NCI-H460 (cell line): ENCODE measurements around the gene SHANK1. TPM values are rescaled to one million over a fixed set of nuclear protein-coding genes. Genes with fewer than 3 reads are reported as not detected.
"Not testable (repeated sequence)": the region's sequence is repeated elsewhere in the genome, so short reads cannot be mapped to it uniquely, and the experiment has no call there.

Experiments used
- DNase-seq: peaks from one replicate; pipeline ENCODE4 v3.0.0-alpha.2; 2016; ENCODE audit warnings: low read depth; ENCODE audit errors: extremely low read depth
- polyA plus RNA-seq: library from polyadenylated mRNA; depleted of rRNA; stranded (reverse); fragments of >200 nt; gene quantifications from 2 replicates; pipeline ENCODE4 v1.2.3, GENCODE V29; 2014; cell fraction: nucleus; rRNA removed
- total RNA-seq: library from RNA; depleted of rRNA; stranded (reverse); fragments of >200 nt; shearing (Covaris generic); gene quantifications from 2 replicates; pipeline ENCODE4 v1.2.3, GENCODE V29; 2014; rRNA removed

SHANK1 gene
- total RNA-seq, result 0.12 and 0.15 TPM in 2 replicates
- 0.37 and 7.8 TPM in 2 replicates for polyA plus RNA-seq

DNA sequence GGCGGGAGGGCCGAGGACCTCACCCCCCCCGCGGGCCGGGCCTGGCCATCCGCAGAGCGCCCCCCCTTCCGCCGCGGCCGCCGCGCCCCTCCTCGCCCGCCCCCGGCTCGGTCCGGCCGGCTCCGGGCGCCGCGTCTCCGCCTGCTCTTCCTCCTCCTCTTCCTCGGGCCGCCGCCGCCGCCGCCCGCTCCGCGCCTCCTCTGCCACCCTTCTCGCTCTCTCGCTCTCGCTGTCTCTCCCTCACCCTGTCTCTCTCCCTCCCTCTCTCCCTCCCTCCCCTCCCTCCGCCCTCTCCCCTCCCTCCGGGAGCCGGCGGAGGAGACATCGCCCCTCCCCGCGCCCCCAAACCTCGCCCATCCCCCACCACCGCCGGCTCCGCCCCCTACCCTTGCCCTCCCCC, at the start of gene SHANK1:
Gene SHANK1, minus strand, starts transcription at position 237 of the 400 bp plus-strand sequence. CDS start 2,883 bp downstream, outside the sequence.
- DNase-seq, result no peak

DNA sequence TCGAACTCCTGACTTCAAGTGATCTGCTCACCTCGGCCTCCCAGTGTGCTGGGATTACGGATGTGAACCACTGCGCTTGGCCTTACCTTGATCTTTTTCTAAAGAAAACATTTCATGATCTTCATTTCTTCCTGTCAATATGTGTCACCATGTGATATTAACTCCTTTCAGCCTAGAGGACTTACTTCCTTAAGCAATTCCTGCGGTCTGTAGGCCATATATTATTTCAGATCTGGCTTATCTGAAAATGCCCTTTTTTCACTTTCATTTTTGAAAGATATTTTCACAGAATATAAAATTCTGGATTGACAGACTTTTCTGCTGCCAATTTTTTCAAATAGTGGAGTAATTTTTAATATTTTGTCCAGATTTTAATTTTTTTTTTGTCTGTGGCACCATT, 48.7 kb upstream of the SHANK1 start:
- DNase-seq, result no peak

DNA sequence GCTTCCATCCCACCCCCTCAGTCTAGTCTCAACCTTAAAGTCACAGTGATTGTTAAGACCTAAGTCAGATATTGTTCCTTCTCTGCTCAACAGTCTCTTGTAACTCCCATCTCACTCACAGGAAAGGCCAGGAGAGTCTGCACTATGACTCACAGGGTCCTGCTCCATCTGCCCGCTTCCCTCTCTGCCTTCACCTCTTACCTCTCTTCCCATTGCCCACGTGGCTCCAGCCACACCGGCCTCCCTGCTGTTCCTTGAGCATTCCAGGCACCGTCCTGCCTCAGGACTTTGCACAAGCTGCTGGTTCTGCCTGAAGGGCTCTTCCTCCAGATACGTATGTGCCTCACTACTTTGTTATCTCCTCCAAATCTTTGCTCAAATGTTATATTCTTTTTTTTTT, 47.7 kb upstream of the SHANK1 start:
- not testable (repeated sequence) for DNase-seq

DNA sequence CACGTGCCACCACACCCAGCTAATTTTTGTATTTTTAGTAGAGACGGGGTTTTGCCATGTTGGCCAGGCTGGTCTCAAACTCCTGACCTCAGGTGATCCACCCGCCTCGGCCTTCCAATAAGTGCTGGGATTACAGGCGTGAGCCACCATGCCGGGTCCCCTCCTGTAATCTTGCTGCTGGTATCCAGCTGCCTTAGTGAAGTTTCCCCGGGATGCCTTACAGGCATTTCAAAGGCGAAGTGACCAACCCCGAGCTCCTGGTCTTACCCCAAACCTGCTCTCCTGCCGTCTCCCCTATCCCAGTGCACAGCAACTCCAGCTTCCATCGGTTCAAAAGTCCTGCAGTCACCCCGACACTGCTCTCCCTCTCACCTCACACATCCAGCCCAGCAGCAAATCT, 47.1 kb upstream of the SHANK1 start:
- DNase-seq, result not testable (repeated sequence)

DNA sequence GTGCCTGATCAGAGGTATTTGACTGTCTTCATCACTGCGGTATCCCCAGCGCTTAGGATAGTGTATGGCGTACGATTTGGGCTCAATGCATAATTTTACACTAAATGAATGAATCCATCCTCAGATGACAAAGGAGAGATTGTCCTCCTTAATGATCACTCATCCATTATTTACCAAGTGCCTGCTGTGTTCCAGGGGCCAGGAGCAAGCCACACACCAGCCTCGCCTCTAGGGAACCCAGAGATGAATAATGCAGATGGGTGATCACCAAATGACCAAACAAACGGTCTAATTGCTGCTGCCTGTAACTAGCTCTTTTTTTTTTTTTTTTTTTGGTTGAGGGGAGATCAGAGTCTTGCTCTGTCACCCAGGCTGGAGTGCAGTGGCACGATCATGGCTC, 44.8 kb upstream of the SHANK1 start:
- DNase-seq, result no peak

DNA sequence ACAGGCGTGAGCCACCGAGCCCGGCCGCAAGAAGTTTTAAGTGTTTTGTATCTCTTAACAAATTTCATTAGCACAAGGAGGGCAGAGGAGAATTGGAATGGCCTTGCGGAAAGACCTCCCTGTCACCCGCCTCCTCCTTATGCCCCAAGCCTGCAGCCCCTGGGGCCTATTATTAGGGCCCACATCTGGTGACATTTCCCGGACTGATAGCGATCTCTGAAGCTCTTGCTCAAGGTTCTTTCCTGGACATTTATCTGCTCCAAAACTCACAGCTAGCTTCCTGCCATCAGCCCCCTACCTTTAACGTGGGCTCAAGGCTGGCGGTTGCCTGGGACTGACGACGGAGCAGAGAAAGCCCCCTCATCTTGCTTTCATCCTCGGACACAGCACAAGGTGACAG, 43.9 kb upstream of the SHANK1 start:
- DNase-seq, result not testable (repeated sequence)

DNA sequence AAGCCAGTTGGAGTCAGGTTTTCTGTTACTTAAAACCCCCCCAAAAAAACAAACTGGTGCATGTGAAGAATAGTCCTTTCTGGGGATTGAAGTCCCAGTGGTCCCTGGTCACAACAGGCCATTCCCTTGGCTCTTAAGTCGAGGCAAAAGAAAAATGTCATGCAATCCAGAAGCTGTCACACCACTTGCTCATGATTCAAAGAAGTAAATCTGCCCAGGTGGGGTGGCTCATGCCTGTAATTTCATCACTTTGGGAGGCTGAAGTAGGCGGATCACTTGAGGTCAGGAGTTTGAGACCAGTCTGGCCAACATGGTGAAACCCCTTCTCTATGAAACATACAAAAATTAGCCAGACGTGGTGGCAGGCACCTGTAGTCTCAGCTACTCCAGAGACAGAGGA, 41.9 kb upstream of the SHANK1 start:
- not testable (repeated sequence) for DNase-seq

DNA sequence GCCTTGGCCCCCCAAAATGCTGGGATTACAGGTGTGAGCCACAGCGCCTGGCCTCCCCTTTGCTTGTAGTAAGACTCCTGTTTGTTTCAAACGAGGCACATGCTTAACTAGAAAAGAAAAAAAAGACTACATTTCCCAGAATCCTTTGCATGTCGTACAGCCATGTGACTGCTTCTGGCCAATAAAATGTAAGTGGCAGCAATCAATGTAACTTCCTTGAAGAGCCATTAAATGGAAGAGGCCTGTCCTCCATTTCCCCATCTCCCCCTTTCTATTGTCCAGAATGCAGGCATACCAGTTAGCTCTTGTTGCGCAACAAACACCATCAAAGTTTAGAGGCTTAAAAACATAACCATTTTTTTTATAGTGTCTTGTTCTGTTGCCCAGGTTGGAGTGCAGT, 40.3 kb upstream of the SHANK1 start:
- no peak for DNase-seq

DNA sequence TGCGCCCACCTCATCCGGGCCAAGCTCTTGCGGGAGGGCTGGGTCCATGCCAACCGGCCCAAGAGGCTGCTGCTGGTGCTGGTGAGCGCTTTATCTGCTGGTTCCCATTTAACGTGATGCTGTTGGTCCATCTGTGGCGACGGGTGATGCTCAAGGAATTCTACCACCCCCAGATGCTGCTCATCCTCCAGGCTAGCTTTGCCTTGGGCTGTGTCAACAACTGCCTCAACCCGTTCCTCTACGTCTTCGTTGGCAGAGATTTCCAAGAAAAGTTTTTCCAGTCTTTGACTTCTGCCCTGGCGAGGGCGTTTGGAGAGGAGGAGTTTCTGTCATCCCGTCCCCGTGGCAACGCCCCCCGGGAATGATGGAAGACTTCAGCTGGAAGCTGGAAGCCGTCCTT, 39.5 kb upstream of the SHANK1 start:
- DNase-seq, result not testable (repeated sequence)

DNA sequence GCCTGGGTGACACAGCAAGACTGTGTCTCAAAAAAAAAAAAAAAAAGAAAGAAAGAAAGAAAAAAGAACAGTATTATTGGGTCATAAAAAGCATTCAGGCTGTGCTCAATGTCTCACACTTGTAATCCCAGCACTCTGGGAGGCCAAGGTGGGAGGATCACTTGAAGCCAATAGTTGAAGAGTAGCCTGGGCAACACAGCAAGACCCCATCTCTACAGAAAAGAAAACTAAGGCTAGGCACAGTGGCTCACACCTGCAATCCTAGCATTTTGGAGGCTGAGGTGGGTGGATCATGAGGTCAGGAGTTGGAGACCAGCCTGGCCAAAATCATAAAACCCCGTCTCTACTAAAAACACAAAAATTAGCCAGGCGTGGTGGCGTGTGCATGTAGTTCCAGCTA, 38.0 kb upstream of the SHANK1 start:
- DNase-seq, result not testable (repeated sequence)

DNA sequence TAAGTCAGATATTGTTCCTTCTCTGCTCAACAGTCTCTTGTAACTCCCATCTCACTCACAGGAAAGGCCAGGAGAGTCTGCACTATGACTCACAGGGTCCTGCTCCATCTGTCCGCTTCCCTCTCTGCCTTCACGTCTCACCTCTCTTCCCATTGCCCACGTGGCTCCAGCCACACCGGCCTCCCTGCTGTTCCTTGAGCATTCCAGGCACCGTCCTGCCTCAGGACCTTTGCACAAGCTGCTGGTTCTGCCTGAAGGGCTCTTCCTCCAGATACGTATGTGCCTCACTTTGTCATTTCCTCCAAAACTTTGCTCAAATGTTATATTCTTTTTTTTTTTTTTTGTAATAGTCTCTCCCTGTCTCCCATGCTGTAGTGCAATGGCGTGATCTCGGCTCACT, 36.6 kb upstream of the SHANK1 start:
- DNase-seq, result not testable (repeated sequence)

DNA sequence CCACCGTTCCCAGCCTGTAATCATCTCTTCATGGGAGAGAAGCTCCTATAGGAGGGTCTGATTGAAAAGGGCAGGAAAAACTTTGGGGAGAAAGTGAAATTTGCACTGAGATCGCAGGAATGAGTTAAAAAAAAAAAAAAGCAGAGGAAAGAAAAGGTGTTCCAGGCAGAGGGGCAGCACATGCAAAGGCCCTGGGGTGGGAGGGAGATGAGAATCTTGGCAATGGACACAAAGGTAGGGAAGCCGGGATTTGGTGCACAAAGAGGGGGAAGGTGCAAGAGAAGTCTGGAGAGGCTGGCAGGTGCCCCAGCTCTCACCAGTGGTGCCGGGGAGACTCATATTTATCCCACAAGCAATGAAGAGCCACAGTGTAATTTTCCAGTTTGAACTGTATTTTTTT, 34.3 kb upstream of the SHANK1 start:
- DNase-seq, result no peak

DNA sequence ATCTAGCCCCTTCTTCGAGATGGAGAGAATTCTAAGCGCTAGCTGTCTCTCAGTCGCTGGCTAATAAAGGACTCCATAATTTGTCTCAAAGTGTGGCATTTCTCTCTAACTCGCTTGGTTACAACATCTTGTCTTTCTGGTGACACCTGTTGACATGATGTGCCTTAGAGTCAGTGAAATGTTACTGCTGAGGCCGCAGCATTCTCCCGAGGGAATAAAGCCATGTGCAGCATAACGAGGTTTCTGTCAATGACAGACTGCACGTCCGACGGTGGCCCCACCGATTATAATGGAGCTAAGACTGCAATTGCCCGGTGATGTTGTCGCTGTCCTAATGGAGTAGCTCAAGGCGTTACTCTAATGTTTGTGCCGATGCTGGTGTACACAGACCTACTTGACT, 30.4 kb upstream of the SHANK1 start:
- no peak for DNase-seq

DNA sequence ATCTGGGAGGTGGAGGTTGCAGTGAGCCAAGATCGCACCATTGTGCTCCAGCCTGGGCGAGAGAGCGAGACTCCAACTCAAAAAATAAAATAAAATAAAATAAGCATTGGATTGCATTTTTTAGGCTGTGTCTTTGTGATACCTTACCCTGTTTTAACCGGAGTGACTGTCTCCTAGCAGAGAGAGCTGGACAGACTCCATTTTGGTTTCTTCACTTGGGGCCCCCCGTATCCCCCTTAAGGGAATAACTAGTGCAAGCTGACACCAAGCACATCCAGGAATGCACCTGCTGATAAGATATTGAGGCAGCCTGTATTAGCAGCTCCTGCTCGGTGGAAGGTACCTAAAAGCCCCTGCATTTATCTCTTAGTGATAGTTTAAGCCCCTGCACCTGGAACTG, 29.9 kb upstream of the SHANK1 start:
- DNase-seq, result no peak

DNA sequence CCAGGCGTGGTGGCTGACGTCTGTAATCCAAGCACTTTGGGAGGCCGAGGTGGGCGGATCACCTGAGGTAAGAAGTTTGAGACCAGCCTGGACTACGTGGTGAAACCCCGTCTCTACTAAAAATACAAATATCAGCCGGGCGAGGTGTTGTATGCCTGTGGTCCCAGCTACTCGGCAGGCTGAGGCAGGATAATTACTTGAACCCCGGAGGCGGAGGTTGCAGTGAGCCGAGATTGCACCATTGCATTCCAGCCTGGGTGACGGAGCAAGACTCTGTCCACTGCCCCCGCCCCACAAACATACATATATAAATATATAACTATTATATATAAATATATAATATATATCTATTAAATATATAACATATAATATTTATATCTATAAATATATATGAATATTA, 27.5 kb upstream of the SHANK1 start:
- not testable (repeated sequence) for DNase-seq

DNA sequence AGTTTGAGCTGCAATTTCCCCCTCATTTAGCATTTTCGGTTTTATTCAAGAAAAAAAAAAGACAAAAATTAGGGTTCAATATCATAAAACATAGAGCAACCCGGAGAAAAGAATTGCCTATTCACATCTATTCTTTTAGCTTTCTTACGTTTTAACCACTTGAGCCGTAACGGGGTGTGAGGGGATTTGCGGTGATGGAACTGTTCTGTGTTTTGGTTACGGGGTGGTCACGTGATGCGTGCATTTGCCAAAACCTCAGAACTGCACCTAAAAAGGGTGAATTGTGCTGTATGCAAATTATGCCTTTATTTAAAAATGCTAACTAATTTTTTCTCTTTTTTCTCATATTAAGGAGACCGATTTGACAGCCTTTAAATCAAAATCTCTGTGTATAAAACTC, 25.6 kb upstream of the SHANK1 start:
- no peak for DNase-seq

DNA sequence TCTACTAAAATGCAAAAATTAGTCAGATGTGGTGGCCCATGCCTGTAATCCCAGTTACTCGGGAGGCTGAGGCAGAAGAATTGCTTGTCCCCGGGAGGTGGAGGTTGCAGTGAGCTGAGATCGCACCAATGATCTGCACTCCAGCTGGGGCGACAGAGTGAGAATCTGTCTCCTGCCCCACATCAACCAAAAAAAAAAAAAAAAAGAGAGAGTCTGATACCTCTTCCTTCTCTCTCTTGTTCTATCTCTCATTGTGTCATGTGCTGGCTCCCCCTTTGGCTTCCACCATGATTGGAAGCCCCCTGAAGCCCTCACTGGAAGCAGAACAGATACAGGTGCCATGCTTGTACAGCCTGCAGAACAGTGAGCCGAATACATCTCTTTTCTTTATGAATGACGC, 23.9 kb upstream of the SHANK1 start:
- DNase-seq, result no peak

DNA sequence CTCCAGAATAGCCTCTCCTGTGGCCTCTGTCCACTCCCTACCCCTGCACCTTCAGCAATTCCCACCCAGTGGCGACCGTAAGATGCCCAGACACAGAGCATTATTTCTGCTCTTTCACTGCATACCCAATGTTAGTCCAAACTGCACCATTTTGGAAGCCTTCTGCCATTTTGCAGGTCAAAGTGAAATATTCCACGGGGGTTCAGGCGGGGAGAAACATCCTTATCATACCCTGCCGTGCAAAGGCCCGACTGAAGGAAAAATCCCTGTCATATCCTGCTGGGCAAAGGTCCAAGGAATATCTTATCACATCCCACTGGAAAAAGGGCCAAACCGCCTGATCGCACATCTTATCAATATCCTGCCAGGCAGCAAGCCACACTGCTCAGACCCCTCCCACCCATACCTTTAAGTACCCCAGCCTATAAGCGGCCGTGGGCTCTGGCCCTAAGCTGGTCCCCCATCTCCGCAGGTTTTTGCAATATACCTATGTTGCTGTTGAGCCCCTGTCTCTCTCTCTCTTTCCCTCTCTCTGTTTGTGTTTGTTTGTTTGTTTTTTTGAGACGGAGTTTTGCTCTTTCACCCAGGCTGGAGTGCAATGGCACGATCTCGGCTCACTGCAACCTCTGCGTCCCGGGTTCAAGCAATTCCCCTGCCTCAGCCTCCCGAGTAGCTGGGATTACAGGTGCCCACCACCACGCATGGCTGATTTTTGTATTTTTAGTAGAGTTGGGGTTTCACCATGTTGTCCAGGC, 21.8 kb upstream of the SHANK1 start:
- DNase-seq, result no peak

DNA sequence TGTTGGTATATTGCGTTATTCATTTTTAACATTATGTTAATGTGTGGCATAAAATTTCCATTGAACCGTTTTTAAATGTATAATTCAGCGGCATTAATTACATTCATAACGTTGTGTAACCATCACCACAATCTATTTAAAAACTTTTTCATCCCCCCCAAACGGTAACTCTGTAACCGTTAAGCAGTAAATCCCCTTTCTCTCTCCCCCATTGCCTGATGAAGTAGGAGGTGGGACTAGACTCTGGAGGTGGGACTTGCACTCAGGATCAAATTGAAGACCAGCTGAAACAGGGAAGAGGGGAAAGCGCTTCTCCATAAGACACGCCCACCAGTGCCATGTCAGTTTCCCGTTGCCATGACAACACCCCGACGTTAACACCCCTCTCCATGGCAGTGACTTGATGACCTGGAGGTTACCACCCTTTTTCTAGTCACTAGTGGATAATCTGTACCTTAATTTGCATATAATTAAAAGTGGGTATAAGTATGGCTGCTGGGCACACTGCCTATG, 20.4 kb upstream of the SHANK1 start:
- no peak for DNase-seq

DNA sequence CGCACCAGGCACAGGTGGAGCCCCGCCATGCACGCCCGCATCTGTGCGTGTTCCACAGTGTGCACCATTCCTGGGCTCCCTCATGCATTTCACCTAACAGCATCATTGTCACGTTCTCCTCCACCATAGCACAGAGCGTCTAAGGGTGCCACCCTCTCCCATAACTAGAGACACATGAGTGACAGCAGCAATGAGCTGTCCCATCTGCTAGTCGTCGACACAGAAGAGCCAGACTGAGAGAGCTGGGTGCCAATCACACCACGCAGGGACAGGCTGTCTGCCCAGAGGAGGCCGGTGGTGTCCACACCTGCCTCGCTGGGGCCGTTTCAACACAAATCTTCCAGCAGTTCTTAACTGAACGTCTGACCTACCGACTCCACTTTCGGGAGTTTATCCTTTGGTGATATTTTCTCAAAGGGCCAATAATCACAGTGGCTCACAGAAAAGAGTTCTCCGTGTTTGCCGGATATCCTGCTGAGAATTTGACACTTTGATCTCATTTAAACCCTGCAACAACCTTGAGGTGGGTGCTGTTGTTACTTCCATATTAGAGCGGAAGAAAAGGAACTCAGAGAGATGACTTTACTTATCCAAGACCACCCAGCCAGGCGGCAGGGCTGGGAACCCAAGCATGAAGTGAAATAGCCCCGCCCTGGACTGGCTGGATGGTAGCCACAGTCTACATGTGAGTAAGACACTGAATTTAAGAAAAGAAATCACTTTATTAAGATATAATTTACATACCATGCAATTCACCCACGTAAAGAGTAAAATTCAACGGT, 19.7 kb upstream of the SHANK1 start:
- DNase-seq, result no peak

DNA sequence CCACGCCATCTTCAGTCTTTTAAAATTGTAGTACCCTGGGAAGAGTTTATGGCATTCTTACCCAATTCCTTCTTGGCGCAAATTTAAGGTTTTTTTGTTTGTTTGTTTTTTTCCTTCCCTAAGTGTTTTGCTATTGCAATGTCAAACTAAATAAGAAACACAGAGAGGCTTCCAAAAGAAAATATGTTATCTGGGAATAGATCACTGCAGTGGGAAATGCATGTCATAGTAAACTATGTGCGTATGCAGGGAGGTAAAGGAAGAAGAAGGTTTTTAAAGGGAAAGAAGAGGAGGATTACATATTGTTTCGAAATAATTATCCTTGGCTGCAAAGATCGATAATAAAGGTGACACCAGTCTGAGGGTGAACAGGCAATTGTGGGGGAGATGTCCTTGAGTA, 16.7 kb upstream of the SHANK1 start:
- DNase-seq, result no peak

DNA sequence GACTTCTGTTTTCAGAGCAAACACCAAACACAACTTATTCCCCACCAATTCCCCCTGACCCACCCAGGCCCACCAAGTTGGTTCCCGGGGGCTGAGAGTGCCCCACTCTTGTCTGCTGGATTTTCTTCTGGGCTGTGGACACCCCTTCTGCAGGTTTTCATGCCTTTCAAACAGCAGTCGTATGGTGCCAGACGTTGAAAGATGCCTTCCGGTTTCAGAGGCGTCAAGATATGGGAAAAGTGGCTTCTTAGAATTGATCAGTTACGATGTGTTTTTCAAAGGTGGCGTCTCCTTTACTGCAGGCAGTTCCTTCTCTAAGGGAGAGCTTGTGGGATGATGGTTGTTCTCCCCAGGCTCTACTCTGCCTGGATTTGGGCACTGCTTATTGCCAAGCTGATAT, 16.3 kb upstream of the SHANK1 start:
- DNase-seq, result no peak
